ENCODE measurements around the gene ALOX5AP.

The ALOX5AP gene

GRCh38 chr13:30735025-30735871, at the start of gene ALOX5AP:
ALOX5AP (plus strand) TSS chr13:30735543; CDS start chr13:30735606, 63 bp downstream.
- Histone ChIP-seq H2AFZ (ENCODE audit: low read depth, low read length) (0 out of 2 replicates have a peak within 1 kb of the TSS, but pooled peaks have one; percentile 7), H3K4me2 (ENCODE audit: low read length) (peak within 1 kb of the TSS; percentile 87), H3K4me1 (ENCODE audit: low read length) (peaks cover 58% of the 10 kb centered on the region)

GRCh38 chr13:30685987-30686386, 49.4 kb upstream of the ALOX5AP start:
- H2AFZ ChIP-seq (ENCODE audit: low read depth, low read length), result no peak overlapping the region

More at GRCh38 chr13:30735025-30735871, at the start of gene ALOX5AP:
- Histone ChIP-seq H3K79me2 (ENCODE audit: low read length) (no peaks in the 10 kb centered on the region; the same call in 1 of the 2 replicates), H3K27ac (ENCODE audit: low read length) (peak within 1 kb of the TSS; percentile 86), H4K20me1 (ENCODE audit: insufficient read depth, low read length) (no peaks in the 10 kb centered on the region), H3K9me3 (ENCODE audit: insufficient read depth, low read length) (no peaks in the 10 kb centered on the region), H3K27me3 (ENCODE audit: low read depth, low read length) (peaks cover 30% of the 10 kb centered on the region; the same call in 1 of the 2 replicates), H3K36me3 (replicated peaks; ENCODE audit: low read depth, low read length) (no peaks in the 10 kb centered on the region), H3K9ac (ENCODE audit: low read length) (peak within 1 kb of the TSS; percentile 63), H3K4me3 (ENCODE audit: low read length) (peak within 1 kb of the TSS; percentile 71)
- TF ChIP-seq, protein P1, sequence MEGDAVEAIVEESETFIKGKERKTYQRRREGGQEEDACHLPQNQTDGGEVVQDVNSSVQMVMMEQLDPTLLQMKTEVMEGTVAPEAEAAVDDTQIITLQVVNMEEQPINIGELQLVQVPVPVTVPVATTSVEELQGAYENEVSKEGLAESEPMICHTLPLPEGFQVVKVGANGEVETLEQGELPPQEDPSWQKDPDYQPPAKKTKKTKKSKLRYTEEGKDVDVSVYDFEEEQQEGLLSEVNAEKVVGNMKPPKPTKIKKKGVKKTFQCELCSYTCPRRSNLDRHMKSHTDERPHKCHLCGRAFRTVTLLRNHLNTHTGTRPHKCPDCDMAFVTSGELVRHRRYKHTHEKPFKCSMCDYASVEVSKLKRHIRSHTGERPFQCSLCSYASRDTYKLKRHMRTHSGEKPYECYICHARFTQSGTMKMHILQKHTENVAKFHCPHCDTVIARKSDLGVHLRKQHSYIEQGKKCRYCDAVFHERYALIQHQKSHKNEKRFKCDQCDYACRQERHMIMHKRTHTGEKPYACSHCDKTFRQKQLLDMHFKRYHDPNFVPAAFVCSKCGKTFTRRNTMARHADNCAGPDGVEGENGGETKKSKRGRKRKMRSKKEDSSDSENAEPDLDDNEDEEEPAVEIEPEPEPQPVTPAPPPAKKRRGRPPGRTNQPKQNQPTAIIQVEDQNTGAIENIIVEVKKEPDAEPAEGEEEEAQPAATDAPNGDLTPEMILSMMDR (IDR thresholded peaks at IDR 0.05; ENCODE audit: low read depth, low read length), result no peak
- no peak for TF ChIP-seq EZH2phosphoT487 (IDR thresholded peaks at IDR 0.05; ENCODE audit: low read depth)

DNA sequence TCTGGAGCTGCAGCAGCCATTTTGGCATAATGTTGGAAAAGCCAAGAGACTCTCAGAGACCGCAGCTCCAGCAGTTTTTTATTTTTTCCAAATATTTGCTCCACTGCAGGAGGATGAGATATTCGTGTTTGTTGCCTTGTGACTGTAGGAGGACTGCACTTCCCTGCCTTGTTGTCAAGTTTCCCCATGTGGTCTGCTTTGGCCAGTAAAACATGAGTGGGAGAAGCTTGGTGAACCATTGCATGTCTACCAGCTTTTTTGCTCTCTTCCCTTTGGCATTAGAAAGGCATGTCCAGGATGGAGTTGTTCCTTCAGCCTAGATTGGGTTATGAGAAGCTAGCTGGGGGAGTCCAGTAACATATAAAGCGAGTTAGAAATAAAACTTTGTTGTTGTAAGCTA, 47.7 kb upstream of the ALOX5AP start:
- Histone ChIP-seq H3K9me3 (ENCODE audit: insufficient read depth, low read length) (no peaks in the 10 kb centered on the region), H3K79me2 (ENCODE audit: low read length) (no peaks in the 10 kb centered on the region), H3K4me2 (ENCODE audit: low read length) (no peak overlapping the region), H3K4me1 (ENCODE audit: low read length) (peaks cover 10% of the 10 kb centered on the region), H4K20me1 (ENCODE audit: insufficient read depth, low read length) (no peaks in the 10 kb centered on the region), H3K27me3 (ENCODE audit: low read depth, low read length) (peaks cover 29% of the 10 kb centered on the region), H3K4me3 (ENCODE audit: low read length) (no peak overlapping the region), H3K9ac (ENCODE audit: low read length) (no peak overlapping the region), H3K36me3 (replicated peaks; ENCODE audit: low read depth, low read length) (no peaks in the 10 kb centered on the region), H3K27ac (ENCODE audit: low read length) (no peak overlapping the region), H2AFZ (ENCODE audit: low read depth, low read length) (no peak overlapping the region)
- TF ChIP-seq, protein P1 (IDR thresholded peaks at IDR 0.05; ENCODE audit: low read depth, low read length), result no peak
- no peak for TF ChIP-seq EZH2phosphoT487 (IDR thresholded peaks at IDR 0.05; ENCODE audit: low read depth)

More at GRCh38 chr13:30685987-30686386, 49.4 kb upstream of the ALOX5AP start:
- no peaks in the 10 kb centered on the region for H3K36me3 ChIP-seq (replicated peaks; ENCODE audit: low read depth, low read length)
- peaks cover 27% of the 10 kb centered on the region for H3K27me3 ChIP-seq (ENCODE audit: low read depth, low read length)
- no peak overlapping the region for H3K4me2 ChIP-seq (ENCODE audit: low read length)
- H3K4me1 ChIP-seq (ENCODE audit: low read length), result peaks cover 14% of the 10 kb centered on the region
- H3K9ac ChIP-seq (ENCODE audit: low read length), result no peak overlapping the region
- H3K4me3 ChIP-seq (ENCODE audit: low read length), result no peak overlapping the region
- no peaks in the 10 kb centered on the region for H4K20me1 ChIP-seq (ENCODE audit: insufficient read depth, low read length)
- no peak overlapping the region for H3K27ac ChIP-seq (ENCODE audit: low read length)
- TF ChIP-seq, protein P1 (IDR thresholded peaks at IDR 0.05; ENCODE audit: low read depth, low read length), result no peak
- no peak for TF ChIP-seq EZH2phosphoT487 (IDR thresholded peaks at IDR 0.05; ENCODE audit: low read depth)
- H3K9me3 ChIP-seq (ENCODE audit: insufficient read depth, low read length), result no peaks in the 10 kb centered on the region
- no peaks in the 10 kb centered on the region for H3K79me2 ChIP-seq (ENCODE audit: low read length)

DNA sequence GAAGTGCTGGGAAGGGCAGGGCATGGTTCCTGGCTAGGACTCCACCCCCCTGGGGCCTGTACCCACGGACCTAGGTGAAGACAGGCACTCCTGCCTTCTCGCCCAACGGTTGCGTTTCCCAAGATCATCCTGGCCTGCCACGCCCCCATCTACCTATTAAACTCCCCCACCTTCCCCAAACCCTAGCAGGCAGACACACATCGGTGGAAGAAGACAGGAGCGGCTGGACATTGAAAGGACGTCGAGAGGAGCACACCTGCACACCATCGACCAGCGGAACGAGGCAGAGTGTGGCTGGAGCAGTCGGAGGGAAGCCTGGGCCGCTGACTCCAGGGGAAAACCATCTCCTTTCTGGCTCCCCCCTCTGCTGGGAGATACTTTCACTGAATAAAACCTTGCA, 45.6 kb upstream of the ALOX5AP start:
- no peaks in the 10 kb centered on the region for H3K79me2 ChIP-seq (ENCODE audit: low read length)
- peaks cover 48% of the 10 kb centered on the region for H3K27me3 ChIP-seq (ENCODE audit: low read depth, low read length)
- no peaks in the 10 kb centered on the region for H4K20me1 ChIP-seq (ENCODE audit: insufficient read depth, low read length)
- no peak overlapping the region for H3K9ac ChIP-seq (ENCODE audit: low read length)
- H3K4me2 ChIP-seq (ENCODE audit: low read length), result peak overlapping the region; percentile 77
- H3K27ac ChIP-seq (ENCODE audit: low read length), result no peak overlapping the region
- no peaks in the 10 kb centered on the region for H3K9me3 ChIP-seq (ENCODE audit: insufficient read depth, low read length)
- H2AFZ ChIP-seq (ENCODE audit: low read depth, low read length), result no peak overlapping the region
- peak overlapping the region; percentile 73 for H3K4me3 ChIP-seq (ENCODE audit: low read length)
- peaks cover 10% of the 10 kb centered on the region for H3K4me1 ChIP-seq (ENCODE audit: low read length)
- no peaks in the 10 kb centered on the region for H3K36me3 ChIP-seq (replicated peaks; ENCODE audit: low read depth, low read length)
- TF ChIP-seq, protein P1 (IDR thresholded peaks at IDR 0.05; ENCODE audit: low read depth, low read length), result no peak
